DND-41 (cell line): ENCODE measurements around the gene SCUBE1.

Experiments used
- ATAC-seq: fragments of 200-7000 bp; cut with Tn5 transposase; 3 replicates; pipeline ENCODE4 v1.9.1; 2021; ENCODE audit warnings: low read depth; ENCODE audit not compliant: insufficient read depth
- DNase-seq: peaks from one replicate; pipeline ENCODE4 v3.0.0-alpha.2; 2020
- H2AFZ ChIP-seq: 2 replicates; pipeline ENCODE4 v1.6.0; 2012; ENCODE audit warnings: low read depth, low read length
- H3K27ac ChIP-seq: 2 replicates; pipeline ENCODE4 v1.5.1; 2012; ENCODE audit warnings: low read length, inconsistent platforms
- H3K27me3 ChIP-seq: fragments of 200-600 bp; sonication (generic); 2 replicates; pipeline ENCODE4 v1.6.0; 2012; ENCODE audit warnings: low read length, mild to moderate bottlenecking, inconsistent platforms; ENCODE audit not compliant: insufficient read depth, poor library complexity
- H3K36me3 ChIP-seq: 2 replicates; pipeline ENCODE4 v1.5.1; 2012; ENCODE audit warnings: low read length, inconsistent platforms; ENCODE audit not compliant: insufficient read depth
- H3K4me1 ChIP-seq: 2 replicates; pipeline ENCODE4 v1.5.1; 2012; ENCODE audit warnings: mild to moderate bottlenecking, low read length; ENCODE audit not compliant: insufficient read depth
- H3K4me2 ChIP-seq: 2 replicates; pipeline ENCODE4 v1.6.0; 2012; ENCODE audit warnings: mild to moderate bottlenecking, moderate library complexity, low read length, inconsistent platforms; ENCODE audit not compliant: insufficient read depth
- H3K4me3 ChIP-seq, 2 experiments: fragments of 200-600 bp in 1 of 2; shearing (Covaris generic) in 1 of 2; 2 replicates each; pipeline ENCODE4 v1.5.1; 2012 to 2016; ENCODE audit warnings: inconsistent platforms in 2 of 2, low read length in 2 of 2, mild to moderate bottlenecking in 2 of 2, low read depth in 1 of 2, moderate library complexity in 1 of 2
- H3K79me2 ChIP-seq: 2 replicates; pipeline ENCODE4 v1.6.0; 2012; ENCODE audit warnings: low read length, inconsistent platforms; ENCODE audit not compliant: insufficient read depth
- H3K9ac ChIP-seq: 2 replicates; pipeline ENCODE4 v1.6.0; 2012; ENCODE audit warnings: low read depth, mild to moderate bottlenecking, inconsistent platforms, low read length, moderate library complexity
- H3K9me3 ChIP-seq: 2 replicates; pipeline ENCODE4 v1.5.1; 2012; ENCODE audit warnings: low read length, moderate library complexity, mild to moderate bottlenecking, inconsistent platforms; ENCODE audit not compliant: insufficient read depth, severe bottlenecking
- H4K20me1 ChIP-seq: 2 replicates; pipeline ENCODE4 v1.6.0; 2012; ENCODE audit warnings: low read length; ENCODE audit not compliant: insufficient read depth
- CTCF ChIP-seq: IDR thresholded peaks from 2 replicates; pipeline ENCODE4 v1.5.1; 2012; ENCODE audit warnings: borderline replicate concordance, low read length, moderate library complexity, mild to moderate bottlenecking; ENCODE audit not compliant: poor library complexity, severe bottlenecking; ENCODE audit errors: extremely low read depth
- EZH2 ChIP-seq: IDR thresholded peaks from 3 replicates; pipeline ENCODE4 v1.6.1; 2012; ENCODE audit warnings: borderline replicate concordance, low read depth, mild to moderate bottlenecking, moderate library complexity, low read length, inconsistent platforms; ENCODE audit not compliant: severe bottlenecking

Gene SCUBE1

DNA sequence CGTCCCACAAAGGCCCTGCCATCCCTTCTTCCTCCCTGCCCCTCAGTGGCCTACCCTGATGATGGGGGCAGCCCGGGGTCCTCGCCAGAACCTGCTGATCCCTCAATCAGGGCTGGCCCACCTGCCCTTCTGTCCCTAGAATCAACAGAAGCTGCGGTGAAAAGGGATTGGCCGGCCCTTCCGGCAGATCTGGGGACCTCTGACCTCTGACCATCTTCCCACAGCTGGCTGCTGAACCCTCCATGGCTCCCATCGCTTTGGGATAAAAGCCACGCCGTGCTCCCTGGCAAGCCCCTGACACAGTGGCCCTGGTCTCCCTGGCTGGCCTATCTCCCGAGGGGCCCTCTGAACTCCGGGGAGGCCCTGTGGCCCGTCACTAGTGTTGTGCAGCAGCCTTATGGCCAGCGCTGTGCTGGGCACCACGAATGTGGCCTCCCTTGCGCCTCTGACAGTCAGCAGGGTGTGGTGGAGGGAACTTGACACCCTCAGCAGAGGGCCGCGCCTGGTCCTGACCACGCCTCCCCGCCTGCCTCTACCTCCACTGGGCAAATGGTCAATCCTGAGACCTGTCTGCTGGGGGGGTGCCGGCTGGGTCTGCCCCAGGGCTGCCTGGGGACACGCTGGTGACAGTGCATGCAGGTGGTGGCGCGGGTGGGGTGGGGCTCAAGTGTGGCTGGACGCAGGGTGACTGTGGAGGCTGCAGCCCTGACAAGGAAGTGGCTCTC, 98.2 kb downstream of the SCUBE1 start:
- no peak for TF ChIP-seq EZH2
- no peak for TF ChIP-seq CTCF
- Histone ChIP-seq H2AFZ (no peak overlapping the region), H3K4me3 (no peak overlapping the region), H3K9me3 (no peaks in the 10 kb centered on the region), H3K36me3 (no peaks in the 10 kb centered on the region), H3K4me2 (no peak overlapping the region), H3K27me3 (no peaks in the 10 kb centered on the region), H4K20me1 (0 out of 2 replicates have a peak, but pooled peaks cover 2% of the 10 kb centered on the region), H3K79me2 (no peaks in the 10 kb centered on the region), H3K27ac (no peak overlapping the region), H3K4me1 (no peaks in the 10 kb centered on the region), H3K9ac (no peak overlapping the region)
- no peak for ATAC-seq
- DNase-seq = no peak

DNA sequence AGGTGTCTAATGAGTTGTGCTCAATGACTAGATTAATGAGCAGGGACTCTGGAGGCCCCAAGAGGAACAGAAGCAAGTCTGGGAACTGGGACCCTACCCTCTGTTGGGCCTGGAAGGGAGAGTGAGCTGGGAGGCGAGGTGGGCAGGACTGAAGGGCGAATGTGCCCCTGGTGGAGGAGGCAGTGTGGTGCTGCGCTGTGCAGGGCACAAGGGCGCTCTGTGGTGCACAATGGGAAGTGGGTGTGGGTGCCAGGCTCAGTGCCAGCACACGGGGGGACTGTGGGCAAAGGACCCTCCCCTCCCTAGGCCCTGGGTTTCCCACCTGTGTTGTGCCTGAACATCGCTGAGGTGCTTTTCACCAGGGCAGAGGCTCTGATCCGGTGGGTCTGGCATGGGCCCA, 98.8 kb downstream of the SCUBE1 start:
- Histone ChIP-seq H2AFZ (no peak overlapping the region), H3K9me3 (no peaks in the 10 kb centered on the region), H3K4me1 (no peaks in the 10 kb centered on the region), H3K36me3 (no peaks in the 10 kb centered on the region), H3K27ac (no peak overlapping the region), H3K9ac (no peak overlapping the region), H4K20me1 (0 out of 2 replicates have a peak, but pooled peaks cover 2% of the 10 kb centered on the region), H3K4me3 (no peak overlapping the region), H3K27me3 (no peaks in the 10 kb centered on the region), H3K79me2 (no peaks in the 10 kb centered on the region), H3K4me2 (no peak overlapping the region)
- ATAC-seq (0 out of 3 replicates have a peak, but pooled peaks have one; percentile 37), DNase-seq (no peak)
- TF ChIP-seq CTCF (peak; percentile 32), EZH2 (no peak)

GRCh38 chr22:43243324-43243723, 99.8 kb downstream of the SCUBE1 start:
- Histone ChIP-seq H3K36me3 (no peaks in the 10 kb centered on the region), H3K27ac (no peak overlapping the region), H3K79me2 (no peaks in the 10 kb centered on the region), H3K4me1 (no peaks in the 10 kb centered on the region), H3K4me2 (no peak overlapping the region), H3K27me3 (no peaks in the 10 kb centered on the region), H3K9ac (no peak overlapping the region), H3K9me3 (no peaks in the 10 kb centered on the region), H4K20me1 (0 out of 2 replicates have a peak, but pooled peaks cover 2% of the 10 kb centered on the region), H3K4me3 (no peak overlapping the region), H2AFZ (no peak overlapping the region)
- ATAC-seq (no peak), DNase-seq (no peak)
- TF ChIP-seq EZH2 = no peak
- TF ChIP-seq CTCF = no peak

- H3K27me3 ChIP-seq = no peaks in the 10 kb centered on the region
- no peak overlapping the region for H3K9ac ChIP-seq
- no peaks in the 10 kb centered on the region for H3K36me3 ChIP-seq
- H2AFZ ChIP-seq = no peak overlapping the region
- no peaks in the 10 kb centered on the region for H3K9me3 ChIP-seq
- ATAC-seq (no peak), DNase-seq (no peak)
- H3K79me2 ChIP-seq = no peaks in the 10 kb centered on the region
- 0 out of 2 replicates have a peak, but pooled peaks cover 2% of the 10 kb centered on the region for H4K20me1 ChIP-seq
- H3K4me1 ChIP-seq = no peaks in the 10 kb centered on the region
- TF ChIP-seq CTCF = no peak
- TF ChIP-seq EZH2 = no peak
- H3K27ac ChIP-seq = no peak overlapping the region
- no peak overlapping the region for H3K4me2 ChIP-seq
- no peak overlapping the region for H3K4me3 ChIP-seq
Observed at GRCh38 chr22:43242627-43243026, 100.5 kb downstream of the SCUBE1 start.
